Effector memory CD4-positive, alpha-beta T cell (primary cell): Measurements from ENCODE around the gene GRID1.
A peak's percentile ranks its signal among the peaks of the same experiment; 100 is the strongest.

Experiments
- DNase-seq, 3 donors: peaks; one replicate each; pipeline ENCODE4 v3.0.0-alpha.2; 2020
- H3K27ac ChIP-seq: 2 replicates; pipeline ENCODE4 v1.7.0; 2013; ENCODE audit warnings: mild to moderate bottlenecking, low read length, moderate library complexity; ENCODE audit not compliant: insufficient read depth, poor library complexity, severe bottlenecking
- H3K27me3 ChIP-seq: replicated peaks from 2 replicates; pipeline ENCODE4 v1.7.0; 2013; ENCODE audit warnings: mild to moderate bottlenecking, low read length; ENCODE audit not compliant: insufficient read depth, control insufficient read depth, poor library complexity, severe bottlenecking
- H3K36me3 ChIP-seq: 2 replicates; pipeline ENCODE4 v1.7.0; 2013; ENCODE audit warnings: mild to moderate bottlenecking, low read length, moderate library complexity; ENCODE audit not compliant: control insufficient read depth, insufficient read depth
- H3K4me1 ChIP-seq: 2 replicates; pipeline ENCODE4 v1.7.0; 2013; ENCODE audit warnings: low read length, mild to moderate bottlenecking; ENCODE audit not compliant: control insufficient read depth, insufficient read depth, poor library complexity, severe bottlenecking
- H3K4me3 ChIP-seq: 2 replicates; pipeline ENCODE4 v1.7.0; 2013; ENCODE audit warnings: low read length, low read depth, mild to moderate bottlenecking; ENCODE audit not compliant: insufficient read depth, poor library complexity, severe bottlenecking
- H3K9me3 ChIP-seq: 2 replicates; pipeline ENCODE4 v1.7.0; 2013; ENCODE audit warnings: mild to moderate bottlenecking, low read length, moderate library complexity; ENCODE audit not compliant: control insufficient read depth

Gene GRID1

DNA sequence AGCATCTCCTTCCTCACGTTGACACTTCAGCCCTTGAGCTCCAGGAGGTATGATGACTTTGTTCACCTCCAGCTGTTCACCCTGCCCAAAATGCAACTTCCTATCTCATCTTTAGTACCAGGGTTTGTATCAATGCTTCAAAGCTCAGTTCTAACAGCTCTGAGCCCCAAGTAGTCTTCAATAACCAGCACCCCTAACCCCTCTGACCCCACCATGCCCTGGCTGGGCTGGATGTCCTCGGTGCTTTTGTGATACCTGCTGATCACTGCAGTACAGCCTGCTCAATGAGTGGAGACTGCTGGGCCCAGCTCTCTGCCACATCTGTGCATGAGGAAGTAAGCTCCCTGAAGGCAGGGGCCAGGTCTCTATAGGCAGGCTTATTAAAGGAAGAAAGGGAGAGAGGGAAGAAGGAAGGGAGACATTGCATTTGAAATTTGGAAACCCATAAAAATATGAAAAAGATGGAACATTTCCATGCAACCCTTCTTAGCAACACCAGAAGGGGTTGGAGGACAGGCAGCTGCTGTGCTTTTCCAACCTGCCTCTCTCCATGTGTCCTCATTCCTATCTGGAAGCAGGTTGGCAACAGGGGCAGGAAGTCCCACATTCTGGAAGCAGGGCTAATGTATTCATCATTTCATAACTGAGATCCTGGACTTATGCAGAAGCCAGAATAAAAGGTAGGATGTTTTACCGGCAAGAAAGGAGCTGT is 756.1 kb downstream of the GRID1 start:
- H3K27ac ChIP-seq = no peak overlapping the region
- no peak for DNase-seq
- H3K9me3 ChIP-seq = no peaks in the 10 kb centered on the region
- H3K4me1 ChIP-seq = peaks cover 35% of the 10 kb centered on the region
- no peak overlapping the region for H3K4me3 ChIP-seq
- H3K27me3 ChIP-seq = no peaks in the 10 kb centered on the region
- H3K36me3 ChIP-seq = no peaks in the 10 kb centered on the region

- Histone ChIP-seq H3K4me1 (peaks cover 29% of the 10 kb centered on the region), H3K4me3 (no peak overlapping the region), H3K9me3 (no peaks in the 10 kb centered on the region), H3K27ac (no peak overlapping the region), H3K36me3 (no peaks in the 10 kb centered on the region), H3K27me3 (no peaks in the 10 kb centered on the region)
- no peak for DNase-seq
These were observed 757.1 kb downstream of the GRID1 start for GRCh38 chr10:85609509-85609908.

- Histone ChIP-seq H3K9me3 (no peaks in the 10 kb centered on the region), H3K4me3 (no peak overlapping the region), H3K4me1 (peaks cover 25% of the 10 kb centered on the region), H3K27ac (no peak overlapping the region), H3K27me3 (no peaks in the 10 kb centered on the region), H3K36me3 (no peaks in the 10 kb centered on the region)
- no peak for DNase-seq
These were observed 757.9 kb downstream of the GRID1 start for GRCh38 chr10:85608706-85609105.

DNA sequence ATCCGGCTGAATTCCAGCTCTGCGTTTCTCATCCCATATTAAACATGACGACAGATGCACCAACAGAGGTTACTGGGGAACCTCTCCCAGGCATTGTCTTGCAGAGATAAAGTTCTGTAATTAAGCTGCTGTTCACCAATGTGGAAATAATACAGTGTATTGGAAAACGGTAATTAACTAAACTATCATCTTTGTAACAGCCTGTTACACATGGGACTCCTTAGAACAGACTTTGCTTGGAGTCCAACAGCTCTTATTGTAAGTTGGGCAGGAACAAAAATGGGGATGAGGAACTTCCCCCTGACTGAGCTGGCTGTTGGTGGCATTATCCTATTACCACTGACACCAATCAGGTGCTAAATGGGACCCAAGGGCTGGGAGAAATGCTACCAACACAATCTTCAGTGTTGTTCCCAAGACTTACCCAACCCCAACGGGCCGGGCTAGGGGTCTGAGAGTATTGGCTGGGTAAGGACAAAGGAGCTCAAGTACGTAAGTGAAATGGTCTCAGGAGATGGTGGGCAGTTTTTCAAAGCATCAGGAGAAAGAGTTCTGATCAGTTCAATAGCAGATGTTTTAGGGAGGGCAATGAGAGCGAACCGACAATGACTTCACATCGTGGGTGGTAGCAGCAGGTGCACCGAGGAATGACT is 759.4 kb downstream of the GRID1 start:
- peaks cover 19% of the 10 kb centered on the region for H3K4me1 ChIP-seq
- no peak overlapping the region for H3K4me3 ChIP-seq
- H3K27ac ChIP-seq = no peak overlapping the region
- H3K9me3 ChIP-seq = no peaks in the 10 kb centered on the region
- DNase-seq = no peak
- H3K36me3 ChIP-seq = no peaks in the 10 kb centered on the region
- no peaks in the 10 kb centered on the region for H3K27me3 ChIP-seq

DNA sequence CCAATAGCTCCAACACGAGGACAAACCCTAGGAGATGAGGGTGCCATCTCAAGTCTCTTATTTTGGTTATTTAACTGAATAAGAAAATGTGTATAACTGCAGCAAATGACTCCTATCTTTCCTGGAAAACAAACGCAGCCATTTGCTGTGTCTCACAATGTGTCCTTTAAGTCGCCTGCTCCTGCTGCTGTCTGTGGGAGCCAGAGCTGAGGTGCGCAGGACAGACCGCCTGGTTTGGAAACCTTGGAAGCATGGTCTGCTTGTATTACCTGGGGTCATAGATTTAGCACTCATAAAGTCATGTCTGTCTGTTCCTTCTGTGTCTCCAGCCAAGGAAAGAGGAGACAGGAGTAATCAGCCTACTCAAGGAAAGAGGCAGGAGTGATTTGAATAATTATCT is 760.2 kb downstream of the GRID1 start:
- Histone ChIP-seq H3K4me3 (no peak overlapping the region), H3K36me3 (no peaks in the 10 kb centered on the region), H3K4me1 (peaks cover 11% of the 10 kb centered on the region), H3K27ac (no peak overlapping the region), H3K9me3 (no peaks in the 10 kb centered on the region), H3K27me3 (no peaks in the 10 kb centered on the region)
- DNase-seq = no peak

- no peaks in the 10 kb centered on the region for H3K9me3 ChIP-seq
- peaks cover 8% of the 10 kb centered on the region for H3K4me1 ChIP-seq
- no peak overlapping the region for H3K4me3 ChIP-seq
- no peak overlapping the region for H3K27ac ChIP-seq
- no peak for DNase-seq
- no peaks in the 10 kb centered on the region for H3K36me3 ChIP-seq
- H3K27me3 ChIP-seq = no peaks in the 10 kb centered on the region
These were observed 761.7 kb downstream of the GRID1 start for GRCh38 chr10:85604884-85605283.

DNA sequence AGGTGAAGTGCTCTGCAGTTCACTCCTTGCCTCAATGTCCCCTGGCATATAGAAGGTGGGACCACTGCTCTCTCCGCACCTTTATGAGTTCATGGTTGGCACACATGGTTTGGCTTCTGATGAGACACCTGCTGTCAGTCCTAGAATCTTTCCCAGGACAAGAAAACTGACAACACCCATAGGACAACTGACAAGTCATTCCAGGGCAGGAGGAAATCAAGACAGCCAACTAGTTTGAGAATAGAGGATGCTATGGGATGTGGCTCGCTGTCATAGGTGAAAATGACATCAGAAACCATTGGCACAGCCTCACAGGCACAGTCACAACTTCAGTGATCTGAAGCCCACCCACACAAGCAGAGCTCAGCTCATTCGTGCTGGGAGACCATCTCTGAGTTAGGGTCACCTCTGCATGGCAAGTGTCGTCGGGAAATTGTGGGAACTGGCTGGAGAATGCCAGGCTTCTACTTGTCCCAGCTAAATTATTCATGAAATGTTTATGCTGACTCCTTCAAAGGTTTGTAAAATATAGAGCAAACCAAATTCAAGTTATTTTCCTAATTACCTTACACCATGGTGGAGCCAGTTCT is 762.4 kb downstream of the GRID1 start:
- H3K27ac ChIP-seq = no peak overlapping the region
- DNase-seq = no peak
- H3K4me3 ChIP-seq = no peak overlapping the region
- peaks cover 8% of the 10 kb centered on the region for H3K4me1 ChIP-seq
- H3K27me3 ChIP-seq = no peaks in the 10 kb centered on the region
- H3K36me3 ChIP-seq = no peaks in the 10 kb centered on the region
- no peaks in the 10 kb centered on the region for H3K9me3 ChIP-seq

DNA sequence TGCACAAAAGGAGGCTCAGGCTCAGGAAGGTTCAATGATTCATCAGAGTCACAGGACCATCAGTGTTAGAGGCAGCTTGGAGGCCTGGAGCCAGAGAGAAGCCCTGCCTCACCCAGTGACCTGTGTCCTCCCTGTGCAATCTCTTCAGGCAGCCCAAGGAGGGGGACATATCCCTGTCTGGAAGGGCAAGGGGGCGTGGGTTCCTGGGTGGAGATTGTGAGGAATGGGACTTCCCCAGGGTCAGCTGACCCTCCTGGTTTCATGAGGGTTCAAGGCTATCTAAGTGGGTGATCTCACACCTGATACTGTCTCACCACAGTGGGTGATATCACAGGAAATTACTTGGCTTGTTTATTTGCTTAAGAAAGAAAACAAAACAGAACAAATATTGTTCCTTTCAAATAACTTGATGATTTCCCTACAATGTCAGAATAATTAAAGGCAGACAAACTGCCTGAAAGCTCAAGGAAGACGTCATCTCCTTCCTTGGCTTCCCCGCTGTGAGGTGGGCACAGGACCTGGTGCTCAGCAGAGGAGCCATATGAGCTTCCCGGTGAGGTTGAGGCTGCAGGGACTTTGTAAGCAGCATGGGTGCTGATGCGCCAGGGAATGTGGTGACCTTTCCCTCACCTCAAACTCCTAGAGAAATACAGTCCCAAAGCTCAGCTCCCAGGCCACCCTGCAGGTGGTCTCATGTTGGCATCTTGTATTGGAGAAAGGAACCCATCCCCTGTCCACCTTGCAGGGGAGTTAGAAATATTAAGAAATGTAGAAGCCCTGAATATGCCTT is 763.2 kb downstream of the GRID1 start:
- no peaks in the 10 kb centered on the region for H3K9me3 ChIP-seq
- no peaks in the 10 kb centered on the region for H3K36me3 ChIP-seq
- no peak overlapping the region for H3K4me3 ChIP-seq
- DNase-seq = peak in 1 of 3 donors; percentile 31
- H3K27ac ChIP-seq = no peak overlapping the region
- no peaks in the 10 kb centered on the region for H3K27me3 ChIP-seq
- H3K4me1 ChIP-seq = peaks cover 8% of the 10 kb centered on the region

GRCh38 chr10:85602713-85603112 is 763.9 kb downstream of the GRID1 start:
- Histone ChIP-seq H3K27ac (no peak overlapping the region), H3K4me1 (peaks cover 8% of the 10 kb centered on the region), H3K27me3 (no peaks in the 10 kb centered on the region), H3K36me3 (no peaks in the 10 kb centered on the region), H3K4me3 (no peak overlapping the region), H3K9me3 (no peaks in the 10 kb centered on the region)
- no peak for DNase-seq

- no peaks in the 10 kb centered on the region for H3K27me3 ChIP-seq
- H3K36me3 ChIP-seq = no peaks in the 10 kb centered on the region
- H3K4me1 ChIP-seq = peaks cover 8% of the 10 kb centered on the region
- H3K27ac ChIP-seq = no peak overlapping the region
- H3K9me3 ChIP-seq = no peaks in the 10 kb centered on the region
- no peak overlapping the region for H3K4me3 ChIP-seq
- no peak for DNase-seq
These were observed 764.3 kb downstream of the GRID1 start for GRCh38 chr10:85602306-85602705.
